PC-9 (cell line): ENCODE data around the gene SLC15A1.

ENCODE experiments used
- CTCF ChIP-seq: fragments of 200-600 bp; sonication (generic); conservative IDR thresholded peaks from 2 replicates; pipeline ENCODE4 v1.6.1; 2017; ENCODE audit warnings: mixed run types, antibody characterized with exemption, mild to moderate bottlenecking, moderate library complexity
- EZH2 ChIP-seq: fragments of 200-600 bp; sonication (generic); IDR thresholded peaks from 2 replicates; pipeline ENCODE4 v1.8.0; 2017; ENCODE audit warnings: antibody characterized with exemption, low read depth

GRCh38 chr13:98685146-98685545 is 67.3 kb downstream of the SLC15A1 start:
- TF ChIP-seq CTCF (no peak), EZH2 (no peak)
